Measurements from ENCODE around the gene DAD1.

Gene DAD1

GRCh38 chr14:22521449-22522239 is 67.4 kb downstream of the DAD1 start:
- H3K4me1 ChIP-seq (ENCODE audit: control insufficient read depth, insufficient read depth, low read length), result 0 out of 2 replicates have a peak, but pooled peaks cover 2% of the 10 kb centered on the region
- CTCF ChIA-PET, result interaction anchor here (0.6 kb wide), 2 partner anchors 20 to 35 kb away, joined by 3 read pairs; no protein-coding TSS in a partner anchor
- POLR2A ChIA-PET, result no interaction called here
- no peaks in the 10 kb centered on the region for H3K9me3 ChIP-seq (ENCODE audit: control insufficient read depth, insufficient read depth, low read depth, low read length)
- no peak for TF ChIP-seq HIC1 (tag by site-specific recombination; IDR thresholded peaks at IDR 0.05)
- TF ChIP-seq ZNF280C (tag by site-specific recombination; IDR thresholded peaks at IDR 0.05), result no peak
- no peak for TF ChIP-seq ZNF785 (tag by site-specific recombination; IDR thresholded peaks at IDR 0.05)
- TF ChIP-seq ZNF544 (tag by site-specific recombination; IDR thresholded peaks at IDR 0.05), result no peak
- H3K36me3 ChIP-seq (ENCODE audit: control insufficient read depth in 2 of 2, insufficient read depth in 1 of 2, low read length in 2 of 2), result no peaks in the 10 kb centered on the region
- H3K27ac ChIP-seq (ENCODE audit: extremely low read depth, low read depth, low read length), result no peak overlapping the region
- H3K4me3 ChIP-seq (ENCODE audit: low read depth, low read length), result no peak overlapping the region

- POLR2A ChIA-PET, result no interaction called here
- CTCF ChIA-PET, result interaction anchor here (0.6 kb wide), 1 partner anchor 36 kb away, joined by 3 read pairs; no protein-coding TSS in a partner anchor
Measured at GRCh38 chr14:22520796-22521195, 68.2 kb downstream of the DAD1 start.

More at GRCh38 chr14:22520796-22521195, 68.2 kb downstream of the DAD1 start:
- TF ChIP-seq ZNF112 (tag by site-specific recombination; IDR thresholded peaks at IDR 0.05) (no peak), ZNF670 (tag by site-specific recombination; IDR thresholded peaks at IDR 0.05; ENCODE audit: low read depth) (no peak), KLF16 (tag by site-specific recombination; IDR thresholded peaks at IDR 0.05) (no peak), ZNF830 (tag by site-specific recombination; IDR thresholded peaks at IDR 0.05; ENCODE audit: low read depth) (no peak), KLF10 (tag by site-specific recombination; IDR thresholded peaks at IDR 0.05) (no peak), ZBTB49 (tag by site-specific recombination; IDR thresholded peaks at IDR 0.05; ENCODE audit: low read depth) (no peak), GFI1B (tag by site-specific recombination; IDR thresholded peaks at IDR 0.05) (no peak), ZNF335 (tag by site-specific recombination; conservative IDR thresholded peaks at IDR 0.05) (no peak), ZNF677 (tag by site-specific recombination; IDR thresholded peaks at IDR 0.05) (no peak), ZSCAN30 (tag by site-specific recombination; IDR thresholded peaks at IDR 0.05) (no peak), ZNF433 (tag by site-specific recombination; IDR thresholded peaks at IDR 0.05; ENCODE audit: low read depth) (no peak), ZNF362 (tag by site-specific recombination; IDR thresholded peaks at IDR 0.05) (no peak), HOXD13 (CRISPR knock-in tag; IDR thresholded peaks at IDR 0.05; ENCODE audit: borderline replicate concordance) (no peak), ZIC2 (tag by site-specific recombination; IDR thresholded peaks at IDR 0.05) (no peak), ZNF626 (tag by site-specific recombination; IDR thresholded peaks at IDR 0.05) (no peak)
- peaks cover 5% of the 10 kb centered on the region for H3K4me1 ChIP-seq (ENCODE audit: control insufficient read depth, insufficient read depth, low read length)
- H3K4me3 ChIP-seq (ENCODE audit: low read depth, low read length), result no peak overlapping the region
- no peaks in the 10 kb centered on the region for H3K9me3 ChIP-seq (ENCODE audit: control insufficient read depth, insufficient read depth, low read depth, low read length)
- H3K27ac ChIP-seq (ENCODE audit: extremely low read depth, low read depth, low read length), result no peak overlapping the region
- H3K36me3 ChIP-seq (ENCODE audit: control insufficient read depth in 2 of 2, insufficient read depth in 1 of 2, low read length in 2 of 2), result no peaks in the 10 kb centered on the region
